Keratinocyte (primary cell): ENCODE data around the gene CDKN2B. TPM values are rescaled to one million over a fixed set of nuclear protein-coding genes. Genes with fewer than 3 reads are reported as not detected.
A peak's percentile ranks its signal among the peaks of the same experiment; 100 is the strongest.

Experiments used
- DNase-seq: peaks from one replicate; pipeline ENCODE4 v3.0.0-alpha.2; 2011; ENCODE audit warnings: low read depth, missing footprints, low spot score
- FAIRE-seq: peaks from 2 replicates; lab custom pipeline; 2011; peaks lifted over from hg19 to GRCh38; lab: Jason Lieb, UNC
- H2AFZ ChIP-seq: 2 replicates; pipeline ENCODE4 v1.6.0; 2012; ENCODE audit warnings: low read length, control low read depth, inconsistent platforms; ENCODE audit not compliant: control insufficient read depth
- H3K27ac ChIP-seq: 2 replicates; pipeline ENCODE4 v1.5.1; 2011; ENCODE audit warnings: low read length; ENCODE audit not compliant: control insufficient read depth, insufficient read depth
- H3K27me3 ChIP-seq: 3 replicates; pipeline ENCODE4 v1.6.0; 2011; ENCODE audit warnings: low read length; ENCODE audit not compliant: control insufficient read depth, insufficient read depth; ENCODE audit errors: extremely low read depth
- H3K36me3 ChIP-seq, 2 experiments: 2 replicates in 1 of 2; 3 replicates in 1 of 2; pipeline ENCODE4 v1.5.1; 2011; ENCODE audit warnings: low read length in 2 of 2, mild to moderate bottlenecking in 1 of 2; ENCODE audit not compliant: control insufficient read depth in 2 of 2, insufficient read depth in 2 of 2; ENCODE audit errors: extremely low read depth in 1 of 2
- H3K4me1 ChIP-seq: 3 replicates; pipeline ENCODE4 v1.5.1; 2011; ENCODE audit warnings: low read length; ENCODE audit not compliant: control insufficient read depth, insufficient read depth; ENCODE audit errors: extremely low read depth
- H3K4me2 ChIP-seq: 3 replicates; pipeline ENCODE4 v1.6.0; 2011; ENCODE audit warnings: low read depth, low read length; ENCODE audit not compliant: control insufficient read depth, insufficient read depth; ENCODE audit errors: extremely low read depth
- H3K4me3 ChIP-seq, 3 experiments: fragments of 200-600 bp in 1 of 3; sonication (generic) in 1 of 3; 2 replicates in 2 of 3; 3 replicates in 1 of 3; pipeline ENCODE4 v1.5.1; 2011 to 2016; ENCODE audit warnings: low read length in 3 of 3, mild to moderate bottlenecking in 3 of 3, control low read depth in 2 of 3, inconsistent platforms in 1 of 3, low read depth in 1 of 3, mixed read lengths in 1 of 3, mixed run types in 1 of 3, moderate library complexity in 1 of 3; ENCODE audit not compliant: control insufficient read depth in 2 of 3, insufficient read depth in 2 of 3; ENCODE audit errors: extremely low read depth in 1 of 3
- H3K79me2 ChIP-seq: 2 replicates; pipeline ENCODE4 v1.6.0; 2012; ENCODE audit warnings: low read length; ENCODE audit not compliant: control insufficient read depth, insufficient read depth
- H3K9ac ChIP-seq: 3 replicates; pipeline ENCODE4 v1.6.0; 2011; ENCODE audit warnings: low read length; ENCODE audit not compliant: control insufficient read depth, insufficient read depth; ENCODE audit errors: extremely low read depth
- H3K9me1 ChIP-seq: 3 replicates; pipeline ENCODE4 v1.6.0; 2011; ENCODE audit warnings: low read length; ENCODE audit not compliant: control insufficient read depth, insufficient read depth; ENCODE audit errors: extremely low read depth
- H3K9me3 ChIP-seq: 2 replicates; pipeline ENCODE4 v1.5.1; 2012; ENCODE audit warnings: low read depth, low read length; ENCODE audit not compliant: control insufficient read depth
- H4K20me1 ChIP-seq: 3 replicates; pipeline ENCODE4 v1.6.0; 2011; ENCODE audit warnings: low read length; ENCODE audit not compliant: control insufficient read depth, insufficient read depth; ENCODE audit errors: extremely low read depth
- CTCF ChIP-seq, 3 experiments: IDR thresholded peaks in 1 of 3; conservative IDR thresholded peaks in 1 of 3; optimal IDR thresholded peaks in 1 of 3; 2 replicates in 2 of 3; 3 replicates in 1 of 3; pipeline versions ENCODE3 to v1.5.1; 2011; ENCODE audit warnings: low read length in 3 of 3, mild to moderate bottlenecking in 3 of 3, moderate library complexity in 2 of 3, control low read depth in 1 of 3, inconsistent platforms in 1 of 3; ENCODE audit not compliant: insufficient read depth in 2 of 3; ENCODE audit errors: extremely low read depth in 1 of 3
- EZH2 ChIP-seq: IDR thresholded peaks from one replicate; pipeline ENCODE4 v1.6.1; 2012; ENCODE audit warnings: inconsistent platforms, mild to moderate bottlenecking, low read length, moderate library complexity
- dilution Hi-C: fragments of 300-500 bp; cut with MboI; formaldehyde crosslinking; loops from one replicate; pipeline ENCODE4 v1.7.0; 2020; ENCODE audit warnings: low sequenced_read_pairs; ENCODE audit not compliant: extremely low pct_ligation_motif_present
- polyA plus RNA-seq, 5 experiments: library from polyadenylated mRNA; depleted of rRNA in 3 of 5; stranded (reverse) in 3 of 5; stranded (forward) in 1 of 5; unstranded in 1 of 5; fragments of >200 nt; gene quantifications; 1 replicate in 1 of 5; 2 replicates in 3 of 5; 3 replicates in 1 of 5; pipeline versions ENCODE4 v1.2.1 to v1.2.3, GENCODE V29; 2011 to 2012; ENCODE audit warnings: missing spikeins in 2 of 5, low read depth in 1 of 5, low replicate concordance in 1 of 5

CDKN2B gene
- polyA plus RNA-seq, 1 donor (not counting 4 experiments of a cell fraction or from before 2014, with no cell fraction given) = 19.9 TPM

- Histone ChIP-seq H3K36me3 (no peaks in the 10 kb centered on the region), H3K27me3 (no peaks in the 10 kb centered on the region), H3K4me1 (peaks cover 58% of the 10 kb centered on the region), H3K9me1 (no peaks in the 10 kb centered on the region), H3K9me3 (no peaks in the 10 kb centered on the region), H3K79me2 (no peaks in the 10 kb centered on the region), H3K27ac (peak overlapping the region; percentile 89), H4K20me1 (no peaks in the 10 kb centered on the region), H2AFZ (no peak overlapping the region), H3K4me2 (peak overlapping the region; percentile 65), H3K4me3 (no peak overlapping the region), H3K9ac (peak overlapping the region; percentile 55)
- no peak for DNase-seq
- TF ChIP-seq CTCF (optimal IDR thresholded peaks at IDR 0.05 in 1 of 3, IDR thresholded peaks at IDR 0.05 in 1 of 3, conservative IDR thresholded peaks at IDR 0.05 in 1 of 3; ENCODE audit: extremely low read depth in 1 of 3, insufficient read depth in 2 of 3, low read length in 3 of 3) (no peak), EZH2 (no peak)
- peak; percentile 9 for FAIRE-seq
- dilution Hi-C loops = loop anchor here (25.0 kb wide), 1 partner anchor 196 kb away; no protein-coding TSS in a partner anchor
Observed at GRCh38 chr9:22041344-22041743, 32.2 kb upstream of the CDKN2B start.

- no peaks in the 10 kb centered on the region for H3K27me3 ChIP-seq
- FAIRE-seq = peak; percentile 90
- no peak overlapping the region for H3K4me3 ChIP-seq
- no peaks in the 10 kb centered on the region for H3K79me2 ChIP-seq
- dilution Hi-C loops = loop anchor here (25.0 kb wide), 1 partner anchor 197 kb away; no protein-coding TSS in a partner anchor
- peak overlapping the region; percentile 89 for H3K27ac ChIP-seq
- no peak overlapping the region for H2AFZ ChIP-seq
- no peaks in the 10 kb centered on the region for H3K9me1 ChIP-seq
- no peaks in the 10 kb centered on the region for H4K20me1 ChIP-seq
- peak overlapping the region; percentile 55 for H3K9ac ChIP-seq
- H3K9me3 ChIP-seq = no peaks in the 10 kb centered on the region
- peak overlapping the region; percentile 65 for H3K4me2 ChIP-seq
- DNase-seq = no peak
- no peaks in the 10 kb centered on the region for H3K36me3 ChIP-seq
- H3K4me1 ChIP-seq = peaks cover 59% of the 10 kb centered on the region
- TF ChIP-seq EZH2 (no peak), CTCF (optimal IDR thresholded peaks at IDR 0.05 in 1 of 3, IDR thresholded peaks at IDR 0.05 in 1 of 3, conservative IDR thresholded peaks at IDR 0.05 in 1 of 3; ENCODE audit: extremely low read depth in 1 of 3, insufficient read depth in 2 of 3, low read length in 3 of 3) (no peak)
Observed at GRCh38 chr9:22040760-22041159, 31.7 kb upstream of the CDKN2B start.
